Measurements from ENCODE around the gene ACADL. TPM values are rescaled to one million over a fixed set of nuclear protein-coding genes. Genes with fewer than 3 reads are reported as not detected.
A peak's percentile ranks its signal among the peaks of the same experiment; 100 is the strongest.

Gene ACADL
- polyA plus RNA-seq, 1 donor from 2014 or later: not detected

- H3K4me2 ChIP-seq (ENCODE audit: low read length): peak within 1 kb of the TSS; percentile 74
- peak within 1 kb of the TSS; percentile 98 for H3K9ac ChIP-seq (ENCODE audit: low read length)
- peaks cover 32% of the 10 kb centered on the region for H3K79me2 ChIP-seq (replicated peaks; ENCODE audit: insufficient read depth, low read length)
- no peaks in the 10 kb centered on the region for H3K27me3 ChIP-seq (ENCODE audit: insufficient read depth, low read depth, low read length)
- H3F3A ChIP-seq (ENCODE audit: insufficient read depth, low read length, poor library complexity, severe bottlenecking): no peaks in the 10 kb centered on the region
- TF ChIP-seq SMC3 (conservative IDR thresholded peaks at IDR 0.05; ENCODE audit: poor library complexity) (no peak), EP300 (conservative IDR thresholded peaks at IDR 0.05; ENCODE audit: poor library complexity, severe bottlenecking) (peak; percentile 11), RAD21 (conservative IDR thresholded peaks at IDR 0.05) (no peak), MXI1 (conservative IDR thresholded peaks at IDR 0.05; ENCODE audit: poor library complexity, severe bottlenecking) (peak; percentile 62), POLR2AphosphoS5 (IDR thresholded peaks at IDR 0.05) (peak; percentile 74), TAF1 (IDR thresholded peaks at IDR 0.05; ENCODE audit: low read depth) (no peak), EZH2 (IDR thresholded peaks at IDR 0.05; ENCODE audit: borderline replicate concordance, insufficient read depth, low read length, poor library complexity, severe bottlenecking) (no peak), REST (IDR thresholded peaks at IDR 0.05; ENCODE audit: borderline replicate concordance) (no peak)
- TF ChIP-seq, protein P1, sequence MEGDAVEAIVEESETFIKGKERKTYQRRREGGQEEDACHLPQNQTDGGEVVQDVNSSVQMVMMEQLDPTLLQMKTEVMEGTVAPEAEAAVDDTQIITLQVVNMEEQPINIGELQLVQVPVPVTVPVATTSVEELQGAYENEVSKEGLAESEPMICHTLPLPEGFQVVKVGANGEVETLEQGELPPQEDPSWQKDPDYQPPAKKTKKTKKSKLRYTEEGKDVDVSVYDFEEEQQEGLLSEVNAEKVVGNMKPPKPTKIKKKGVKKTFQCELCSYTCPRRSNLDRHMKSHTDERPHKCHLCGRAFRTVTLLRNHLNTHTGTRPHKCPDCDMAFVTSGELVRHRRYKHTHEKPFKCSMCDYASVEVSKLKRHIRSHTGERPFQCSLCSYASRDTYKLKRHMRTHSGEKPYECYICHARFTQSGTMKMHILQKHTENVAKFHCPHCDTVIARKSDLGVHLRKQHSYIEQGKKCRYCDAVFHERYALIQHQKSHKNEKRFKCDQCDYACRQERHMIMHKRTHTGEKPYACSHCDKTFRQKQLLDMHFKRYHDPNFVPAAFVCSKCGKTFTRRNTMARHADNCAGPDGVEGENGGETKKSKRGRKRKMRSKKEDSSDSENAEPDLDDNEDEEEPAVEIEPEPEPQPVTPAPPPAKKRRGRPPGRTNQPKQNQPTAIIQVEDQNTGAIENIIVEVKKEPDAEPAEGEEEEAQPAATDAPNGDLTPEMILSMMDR (IDR thresholded peaks at IDR 0.05; ENCODE audit: poor library complexity, severe bottlenecking): no peak
- H3K27ac ChIP-seq (ENCODE audit: low read length): peak within 1 kb of the TSS; percentile 94
- H3K36me3 ChIP-seq (ENCODE audit: insufficient read depth, low read length): no peaks in the 10 kb centered on the region
- H3K4me3 ChIP-seq (ENCODE audit: low read length): peak within 1 kb of the TSS; percentile 79
- no peaks in the 10 kb centered on the region for H3K9me2 ChIP-seq (ENCODE audit: insufficient read depth, low read length)
- H3K9me3 ChIP-seq (ENCODE audit: low read length): no peaks in the 10 kb centered on the region
- no peaks in the 10 kb centered on the region for H4K20me1 ChIP-seq (ENCODE audit: insufficient read depth)
- peak within 1 kb of the TSS; percentile 94 for H2AFZ ChIP-seq (ENCODE audit: low read depth, low read length)
Measured at GRCh38 chr2:210171309-210172218, 53.7 kb downstream of the ACADL start, which contains the start of gene KANSL1L. Gene KANSL1L (minus strand): TSS chr2:210171409. CDS start chr2:210154582, 16,827 bp downstream.

DNA sequence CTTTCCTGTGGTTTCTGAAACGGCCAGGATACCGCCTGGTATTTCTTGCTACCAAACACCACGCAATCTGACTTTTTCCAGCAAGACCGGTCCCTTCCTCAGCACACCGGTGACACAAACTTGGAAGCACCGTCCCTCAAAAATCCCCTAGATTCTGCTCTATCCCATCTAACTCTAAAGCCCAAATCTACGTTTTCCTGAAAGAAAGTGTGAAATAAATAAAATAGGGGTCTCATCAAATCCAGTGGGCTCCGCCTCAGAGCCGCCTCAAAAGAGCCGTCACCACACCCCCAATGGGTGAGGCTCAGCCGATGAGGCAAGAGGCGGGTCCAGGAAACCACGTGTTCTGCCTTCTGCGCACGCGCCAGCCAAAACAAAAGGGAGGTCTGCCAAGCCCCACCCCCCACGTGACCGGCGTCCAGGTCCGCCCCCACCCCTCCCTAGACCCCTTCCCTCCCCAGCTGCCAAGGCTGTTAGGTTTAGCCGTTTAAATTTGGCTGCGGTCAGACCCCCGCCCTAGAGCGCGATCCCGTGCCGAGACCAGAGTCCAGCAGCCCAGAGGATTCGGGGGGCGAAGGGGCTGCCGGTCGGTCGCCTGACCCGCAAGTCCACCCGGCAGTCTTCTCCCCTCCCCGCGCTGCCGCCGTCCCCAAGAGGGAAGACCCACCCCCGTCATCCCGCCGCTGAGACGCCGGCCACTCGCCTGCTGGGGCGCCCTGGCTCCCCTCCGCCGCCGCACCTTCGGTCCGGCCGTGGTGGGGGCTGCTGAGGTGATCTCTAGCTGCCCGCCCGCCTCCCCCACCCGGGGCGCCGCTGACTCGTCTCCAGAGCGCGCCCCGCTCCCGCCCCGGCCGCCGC, 54.6 kb downstream of the ACADL start:
- Histone ChIP-seq H3F3A (ENCODE audit: insufficient read depth, low read length, poor library complexity, severe bottlenecking) (no peaks in the 10 kb centered on the region), H3K79me2 (replicated peaks; ENCODE audit: insufficient read depth, low read length) (peaks cover 40% of the 10 kb centered on the region), H4K20me1 (ENCODE audit: insufficient read depth) (no peaks in the 10 kb centered on the region), H3K4me3 (ENCODE audit: low read length) (peak overlapping the region; percentile 79), H3K4me2 (ENCODE audit: low read length) (peak overlapping the region; percentile 60), H3K36me3 (ENCODE audit: insufficient read depth, low read length) (no peaks in the 10 kb centered on the region), H2AFZ (ENCODE audit: low read depth, low read length) (peak overlapping the region; percentile 94), H3K27ac (ENCODE audit: low read length) (peak overlapping the region; percentile 94), H3K9me3 (ENCODE audit: low read length) (no peaks in the 10 kb centered on the region), H3K9me2 (ENCODE audit: insufficient read depth, low read length) (no peaks in the 10 kb centered on the region), H3K9ac (ENCODE audit: low read length) (peak overlapping the region; percentile 98), H3K27me3 (ENCODE audit: insufficient read depth, low read depth, low read length) (no peaks in the 10 kb centered on the region)
- TF ChIP-seq, protein P1 (IDR thresholded peaks at IDR 0.05; ENCODE audit: poor library complexity, severe bottlenecking): no peak
- TF ChIP-seq TAF1 (IDR thresholded peaks at IDR 0.05; ENCODE audit: low read depth): peak; percentile 43
- TF ChIP-seq RAD21 (conservative IDR thresholded peaks at IDR 0.05): no peak
- TF ChIP-seq EZH2 (IDR thresholded peaks at IDR 0.05; ENCODE audit: borderline replicate concordance, insufficient read depth, low read length, poor library complexity, severe bottlenecking): no peak
- TF ChIP-seq POLR2AphosphoS5 (IDR thresholded peaks at IDR 0.05): peak; percentile 84
- TF ChIP-seq EP300 (conservative IDR thresholded peaks at IDR 0.05; ENCODE audit: poor library complexity, severe bottlenecking): no peak
- TF ChIP-seq SMC3 (conservative IDR thresholded peaks at IDR 0.05; ENCODE audit: poor library complexity): no peak
- peak; percentile 18 for TF ChIP-seq REST (IDR thresholded peaks at IDR 0.05; ENCODE audit: borderline replicate concordance)
- TF ChIP-seq MXI1 (conservative IDR thresholded peaks at IDR 0.05; ENCODE audit: poor library complexity, severe bottlenecking): no peak
